ENCODE data around the gene BACH1.
A peak's percentile ranks its signal among the peaks of the same experiment; 100 is the strongest.

DNA sequence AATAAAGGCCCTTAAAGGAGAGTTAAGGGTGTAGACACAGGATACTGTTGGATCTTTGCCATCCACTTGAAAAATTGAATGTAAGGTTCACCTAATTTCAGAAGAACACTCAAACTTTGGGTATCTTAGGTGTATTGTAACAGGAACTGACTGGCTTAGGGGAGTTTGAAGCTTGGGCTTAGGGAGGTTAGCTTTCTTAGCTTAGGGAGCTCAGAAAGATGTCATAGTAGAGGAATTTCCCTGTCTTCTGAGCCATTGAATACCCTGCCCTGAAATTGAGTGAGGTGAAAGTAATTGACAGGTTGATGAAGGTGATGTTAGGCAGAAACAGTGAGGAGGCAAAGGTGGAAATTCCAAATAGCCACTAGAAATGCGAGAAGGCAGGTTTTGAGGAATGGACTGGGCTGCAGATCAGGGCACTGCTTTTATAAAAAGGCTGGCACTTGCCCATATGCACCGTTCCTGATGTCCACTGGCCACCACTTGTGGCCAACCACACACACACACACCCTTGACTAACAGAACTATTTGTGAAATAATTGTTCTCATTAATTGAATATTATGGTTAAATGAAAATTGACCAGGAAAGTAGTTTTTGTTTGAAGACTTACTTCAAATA lies 16.5 kb downstream of the BACH1 start:
- TF ChIP-seq, protein P1, sequence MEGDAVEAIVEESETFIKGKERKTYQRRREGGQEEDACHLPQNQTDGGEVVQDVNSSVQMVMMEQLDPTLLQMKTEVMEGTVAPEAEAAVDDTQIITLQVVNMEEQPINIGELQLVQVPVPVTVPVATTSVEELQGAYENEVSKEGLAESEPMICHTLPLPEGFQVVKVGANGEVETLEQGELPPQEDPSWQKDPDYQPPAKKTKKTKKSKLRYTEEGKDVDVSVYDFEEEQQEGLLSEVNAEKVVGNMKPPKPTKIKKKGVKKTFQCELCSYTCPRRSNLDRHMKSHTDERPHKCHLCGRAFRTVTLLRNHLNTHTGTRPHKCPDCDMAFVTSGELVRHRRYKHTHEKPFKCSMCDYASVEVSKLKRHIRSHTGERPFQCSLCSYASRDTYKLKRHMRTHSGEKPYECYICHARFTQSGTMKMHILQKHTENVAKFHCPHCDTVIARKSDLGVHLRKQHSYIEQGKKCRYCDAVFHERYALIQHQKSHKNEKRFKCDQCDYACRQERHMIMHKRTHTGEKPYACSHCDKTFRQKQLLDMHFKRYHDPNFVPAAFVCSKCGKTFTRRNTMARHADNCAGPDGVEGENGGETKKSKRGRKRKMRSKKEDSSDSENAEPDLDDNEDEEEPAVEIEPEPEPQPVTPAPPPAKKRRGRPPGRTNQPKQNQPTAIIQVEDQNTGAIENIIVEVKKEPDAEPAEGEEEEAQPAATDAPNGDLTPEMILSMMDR (IDR thresholded peaks at IDR 0.05) = peak in 1 of 12 donors; percentile 23
- TF ChIP-seq POLR2A (IDR thresholded peaks at IDR 0.05) = no peak
